GM23248 (cell line): ENCODE measurements around the gene RUFY4.

Experiments used
- EZH2 ChIP-seq: fragments of 200-600 bp; sonication (generic); IDR thresholded peaks from 2 replicates; pipeline ENCODE4 v1.6.1; 2018; ENCODE audit warnings: antibody characterized with exemption, mild to moderate bottlenecking; ENCODE audit not compliant: insufficient read depth, poor library complexity, severe bottlenecking
- EZH2phosphoT487 ChIP-seq: fragments of 200-600 bp; sonication (generic); IDR thresholded peaks from 2 replicates; pipeline ENCODE4 v1.6.1; 2018; ENCODE audit warnings: antibody characterized with exemption, moderate library complexity, mild to moderate bottlenecking, low read depth; ENCODE audit not compliant: insufficient read depth

GRCh38 chr2:218041302-218042168 is 27.5 kb upstream of the RUFY4 start:
- TF ChIP-seq EZH2 (no peak), EZH2phosphoT487 (no peak)
